Measurements from ENCODE around the gene SLC4A1.

DNA sequence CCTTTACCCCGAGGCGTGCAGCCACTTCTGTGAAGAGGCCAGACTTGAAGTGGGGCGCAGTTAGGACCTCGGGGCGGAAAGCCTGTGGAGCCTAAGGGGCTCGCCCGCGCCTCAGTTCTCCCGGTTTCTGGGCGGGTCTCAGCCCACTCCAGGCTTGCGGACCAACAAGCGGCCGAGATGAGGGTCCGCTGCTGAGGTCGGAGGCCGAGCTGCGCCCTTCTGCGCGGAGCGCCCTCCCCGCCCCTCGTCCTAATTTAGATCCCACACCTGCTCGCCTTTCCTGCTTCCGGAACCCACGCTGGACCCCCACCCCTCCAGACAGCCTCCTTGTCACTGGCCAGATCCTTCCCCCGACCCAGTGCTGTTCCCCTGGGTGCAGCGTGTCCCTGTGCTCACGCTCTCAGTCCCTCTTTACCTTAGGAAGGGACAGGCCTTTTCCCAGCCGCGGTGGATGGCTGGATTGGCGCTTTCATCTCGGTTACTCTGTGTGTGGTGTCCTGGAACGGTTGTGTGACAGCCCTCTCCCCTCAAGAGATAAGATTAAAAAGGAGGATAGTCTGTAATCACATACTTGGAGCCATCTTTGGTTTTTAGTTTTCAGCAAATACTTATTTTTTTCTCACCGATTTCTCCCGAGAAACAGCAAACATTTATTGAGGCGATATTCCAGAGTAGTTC, 67.3 kb downstream of the SLC4A1 start:
- TF ChIP-seq, protein P1, sequence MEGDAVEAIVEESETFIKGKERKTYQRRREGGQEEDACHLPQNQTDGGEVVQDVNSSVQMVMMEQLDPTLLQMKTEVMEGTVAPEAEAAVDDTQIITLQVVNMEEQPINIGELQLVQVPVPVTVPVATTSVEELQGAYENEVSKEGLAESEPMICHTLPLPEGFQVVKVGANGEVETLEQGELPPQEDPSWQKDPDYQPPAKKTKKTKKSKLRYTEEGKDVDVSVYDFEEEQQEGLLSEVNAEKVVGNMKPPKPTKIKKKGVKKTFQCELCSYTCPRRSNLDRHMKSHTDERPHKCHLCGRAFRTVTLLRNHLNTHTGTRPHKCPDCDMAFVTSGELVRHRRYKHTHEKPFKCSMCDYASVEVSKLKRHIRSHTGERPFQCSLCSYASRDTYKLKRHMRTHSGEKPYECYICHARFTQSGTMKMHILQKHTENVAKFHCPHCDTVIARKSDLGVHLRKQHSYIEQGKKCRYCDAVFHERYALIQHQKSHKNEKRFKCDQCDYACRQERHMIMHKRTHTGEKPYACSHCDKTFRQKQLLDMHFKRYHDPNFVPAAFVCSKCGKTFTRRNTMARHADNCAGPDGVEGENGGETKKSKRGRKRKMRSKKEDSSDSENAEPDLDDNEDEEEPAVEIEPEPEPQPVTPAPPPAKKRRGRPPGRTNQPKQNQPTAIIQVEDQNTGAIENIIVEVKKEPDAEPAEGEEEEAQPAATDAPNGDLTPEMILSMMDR (conservative IDR thresholded peaks at IDR 0.05 in 1 of 2, IDR thresholded peaks at IDR 0.05 in 1 of 2; ENCODE audit: extremely low read depth in 1 of 2, insufficient read depth in 1 of 2, low read depth in 1 of 2, low read length in 2 of 2) = no peak
- no peak for TF ChIP-seq EZH2 (IDR thresholded peaks at IDR 0.05; ENCODE audit: borderline replicate concordance, low read length)
